Gastroesophageal sphincter (tissue), 3 donors: ENCODE results near the gene LGALS9.

Experiments used
- CTCF ChIP-seq, 4 experiments: fragments of 200-600 bp in 2 of 4; fragments of 450-650 bp in 2 of 4; sonication (generic) in 1 of 4; IDR thresholded peaks; one replicate each; pipeline ENCODE4 v1.5.1; 2017 to 2019; ENCODE audit warnings: antibody characterized with exemption in 4 of 4, mild to moderate bottlenecking in 2 of 4, moderate library complexity in 2 of 4
- EP300 ChIP-seq: sonication (generic); formaldehyde crosslinking; IDR thresholded peaks from one replicate; pipeline ENCODE4 v1.6.1; 2017; ENCODE audit warnings: antibody characterized with exemption, mild to moderate bottlenecking
- POLR2A ChIP-seq, 2 donors: fragments of 450-650 bp; IDR thresholded peaks; one replicate each; pipeline ENCODE4 v1.6.1; 2017; ENCODE audit warnings: antibody characterized with exemption in 2 of 2, mild to moderate bottlenecking in 2 of 2, moderate library complexity in 1 of 2
- POLR2AphosphoS5 ChIP-seq: sonication (generic); formaldehyde crosslinking; IDR thresholded peaks from one replicate; pipeline ENCODE4 v1.6.1; 2017; ENCODE audit warnings: antibody characterized with exemption

- TF ChIP-seq CTCF (IDR thresholded peaks at IDR 0.05) = no peak
- TF ChIP-seq POLR2AphosphoS5 = no peak
- TF ChIP-seq EP300 = no peak
- no peak for TF ChIP-seq POLR2A (IDR thresholded peaks at IDR 0.05)
These were observed 28.7 kb downstream of the LGALS9 start for GRCh38 chr17:27659683-27660082.
